Glomerular endothelial cell (primary cell): ENCODE data around the gene SLC25A40. TPM values are rescaled to one million over a fixed set of nuclear protein-coding genes. Genes with fewer than 3 reads are reported as not detected.

Source experiments
- DNase-seq: peaks from one replicate; pipeline ENCODE4 v3.0.0-alpha.2; 2011; ENCODE audit warnings: low read depth, low spot score; ENCODE audit errors: extremely low read depth
- total RNA-seq: library from RNA; depleted of rRNA; stranded (reverse); fragments of >200 nt; gene quantifications from 2 replicates; pipeline ENCODE4 v1.2.3, GENCODE V29; 2015

SLC25A40 gene
- total RNA-seq, 1 donor from 2014 or later, result 11.2 TPM

- DNase-seq, result no peak
Observed at GRCh38 chr7:87785368-87785995, 90.7 kb downstream of the SLC25A40 start.

DNA sequence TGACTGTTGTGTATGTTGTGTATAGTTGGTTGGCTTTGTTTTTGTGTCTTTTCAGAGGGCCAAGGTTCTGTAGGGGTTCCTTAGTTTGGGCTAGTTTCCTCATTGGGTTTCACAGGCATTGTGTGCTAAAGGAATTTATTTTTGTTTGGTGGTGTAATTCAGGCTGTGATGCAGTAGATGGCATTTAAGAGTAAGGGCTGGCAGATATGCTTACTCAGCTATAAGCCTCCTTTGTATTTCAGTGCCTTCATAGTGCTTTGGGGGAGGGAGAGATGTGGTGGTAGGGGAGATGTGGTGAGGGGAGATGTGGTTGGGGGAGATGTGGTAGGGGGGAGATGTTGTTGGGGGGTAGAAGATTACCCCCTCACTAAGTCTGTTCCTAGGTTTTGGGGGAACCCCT, 91.7 kb downstream of the SLC25A40 start:
- DNase-seq, result no peak

Other genes starting within 250 kb of the SLC25A40 start
- gene RUNDC3B, start 248.0 kb downstream of the SLC25A40 start, total RNA-seq, result 0.44 TPM in 1 of 2 replicates, not detected in the other
- 10.8 and 17.4 TPM in 2 replicates for gene DBF4, start 133 bp upstream of the SLC25A40 start, total RNA-seq
- gene ADAM22, start 57.9 kb upstream of the SLC25A40 start, total RNA-seq, result 0.39 and 1.1 TPM in 2 replicates